H1 (cell line): ENCODE data around the gene BORCS8. TPM values are rescaled to one million over a fixed set of nuclear protein-coding genes. Genes with fewer than 3 reads are reported as not detected.

Experiments
- ATF3 ChIP-seq: IDR thresholded peaks from 2 replicates; pipeline ENCODE4 v1.6.1; 2011; ENCODE audit warnings: low read depth, mild to moderate bottlenecking, low read length; ENCODE audit not compliant: insufficient read depth
- CHD7 ChIP-seq: fragments of 300-600 bp; sonication (generic); IDR thresholded peaks from 2 replicates; pipeline ENCODE4 v1.7.1; 2012; ENCODE audit warnings: low read length, moderate library complexity, mild to moderate bottlenecking, inconsistent platforms; ENCODE audit not compliant: insufficient replicate concordance
- CREB1 ChIP-seq: IDR thresholded peaks from 2 replicates; pipeline ENCODE4 v1.6.1; 2012; ENCODE audit warnings: inconsistent platforms
- FOSL1 ChIP-seq: IDR thresholded peaks from 2 replicates; pipeline ENCODE4 v1.6.1; 2011; ENCODE audit warnings: mild to moderate bottlenecking, low read depth, low read length, moderate library complexity; ENCODE audit not compliant: insufficient read depth
- NANOG ChIP-seq: IDR thresholded peaks from 2 replicates; pipeline ENCODE4 v1.6.1; 2011; ENCODE audit warnings: low read length, low read depth, mild to moderate bottlenecking, inconsistent platforms; ENCODE audit not compliant: insufficient read depth, poor library complexity, severe bottlenecking
- NRF1 ChIP-seq: IDR thresholded peaks from 2 replicates; pipeline ENCODE4 v1.6.1; 2011; ENCODE audit warnings: mild to moderate bottlenecking, low read depth, low read length, improper control_type of control experiment
- POLR2A ChIP-seq, 2 experiments: IDR thresholded peaks; 1 replicate in 1 of 2; 2 replicates in 1 of 2; pipeline ENCODE4 v1.6.1; 2011; ENCODE audit warnings: low read depth in 2 of 2, low read length in 2 of 2, mild to moderate bottlenecking in 2 of 2; ENCODE audit errors: control extremely low read depth in 1 of 2
- POLR2AphosphoS5 ChIP-seq: IDR thresholded peaks from 2 replicates; pipeline ENCODE4 v1.6.1; 2011; ENCODE audit warnings: low read depth, low read length
- RAD21 ChIP-seq, 2 experiments: IDR thresholded peaks in 1 of 2; conservative IDR thresholded peaks in 1 of 2; 2 replicates each; pipeline ENCODE4 v1.6.1; 2011; ENCODE audit warnings: low read depth in 2 of 2, low read length in 2 of 2, improper control_type of control experiment in 1 of 2, inconsistent platforms in 1 of 2, mild to moderate bottlenecking in 1 of 2, moderate library complexity in 1 of 2
- TAF7 ChIP-seq: optimal IDR thresholded peaks from 2 replicates; pipeline ENCODE3; 2011; ENCODE audit warnings: low read depth, mild to moderate bottlenecking, inconsistent platforms, low read length, moderate library complexity, borderline replicate concordance
- polyA plus RNA-seq, 7 experiments: library from polyadenylated mRNA; depleted of rRNA in 3 of 7; stranded (reverse) in 5 of 7; unstranded in 2 of 7; fragments of >200 nt in 5 of 7; fragments of 200-250 nt in 2 of 7; gene quantifications; 1 replicate in 5 of 7; 2 replicates in 1 of 7; 4 replicates in 1 of 7; pipeline versions ENCODE4 v1.2.1 to v1.2.3, GENCODE V29; 2011 to 2013; ENCODE audit warnings: missing spikeins in 2 of 7, mixed read lengths in 2 of 7
- total RNA-seq: library from RNA; stranded (reverse); fragmentation: NEBNext Ultra II Directional; extraction: Animal tissue kit (Norgen Biotek cat#: 25700); gene quantifications from 2 replicates; pipeline ENCODE4 v1.2.1, GENCODE V29; 2021

BORCS8 gene
- total and polyA plus RNA-seq, 2 of the 8 experiments (the other 6 are each of a cell fraction or from before 2014, with no cell fraction given), result 15.0 to 15.9 TPM

DNA sequence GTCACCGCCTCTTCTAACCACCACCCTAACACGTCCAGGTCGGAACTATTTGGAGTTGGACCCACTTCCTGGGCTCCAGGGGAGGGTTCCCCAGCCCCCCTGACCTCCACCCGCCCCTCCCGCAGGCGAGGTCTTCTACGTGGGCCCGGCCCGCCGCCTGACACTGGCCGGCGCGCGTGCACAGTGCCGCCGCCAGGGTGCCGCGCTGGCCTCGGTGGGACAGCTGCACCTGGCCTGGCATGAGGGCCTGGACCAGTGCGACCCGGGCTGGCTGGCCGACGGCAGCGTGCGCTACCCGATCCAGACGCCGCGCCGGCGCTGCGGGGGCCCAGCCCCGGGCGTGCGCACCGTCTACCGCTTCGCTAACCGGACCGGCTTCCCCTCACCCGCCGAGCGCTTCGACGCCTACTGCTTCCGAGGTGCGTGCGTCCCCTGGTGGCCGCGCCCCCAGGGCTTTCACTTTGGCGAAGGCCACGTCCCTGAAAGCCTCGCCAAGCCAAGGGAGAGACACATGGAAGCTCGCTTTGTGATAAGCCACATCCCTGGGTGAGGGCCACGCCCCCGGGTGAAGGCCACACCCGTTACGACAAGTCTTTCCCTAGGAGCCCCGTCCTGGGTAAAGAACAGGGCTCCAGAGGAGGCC, 33.0 kb upstream of the BORCS8 start (continued):
- no peak for TF ChIP-seq CHD7
- no peak for TF ChIP-seq POLR2AphosphoS5
- TF ChIP-seq NRF1, result peak; percentile 10; the same call in 1 of the 2 replicates
- TF ChIP-seq RAD21 (IDR thresholded peaks at IDR 0.05 in 1 of 2, conservative IDR thresholded peaks at IDR 0.05 in 1 of 2; ENCODE audit: low read depth in 2 of 2, low read length in 2 of 2), result peak; percentile 63 to 68
- no peak for TF ChIP-seq TAF7
- TF ChIP-seq POLR2A (IDR thresholded peaks at IDR 0.05; ENCODE audit: control extremely low read depth in 1 of 2, low read depth in 2 of 2, low read length in 2 of 2), result no peak
- 0 out of 2 replicates have a peak, but pooled peaks have one; percentile 31 for TF ChIP-seq CREB1
- TF ChIP-seq NANOG, result no peak
- TF ChIP-seq ATF3, result no peak
- no peak for TF ChIP-seq FOSL1
